NCI-H524 (cell line): ENCODE measurements around the gene CCDC85C.

Source experiments
- DNase-seq, 2 experiments: peaks; one replicate each; lab custom pipeline; 2025; lab: John Stamatoyannopoulos, UW

The CCDC85C gene

GRCh38 chr14:99573000-99573330 lies 31.0 kb downstream of the CCDC85C start:
- peak in 1 of 2 experiments; percentile 68 for DNase-seq

DNA sequence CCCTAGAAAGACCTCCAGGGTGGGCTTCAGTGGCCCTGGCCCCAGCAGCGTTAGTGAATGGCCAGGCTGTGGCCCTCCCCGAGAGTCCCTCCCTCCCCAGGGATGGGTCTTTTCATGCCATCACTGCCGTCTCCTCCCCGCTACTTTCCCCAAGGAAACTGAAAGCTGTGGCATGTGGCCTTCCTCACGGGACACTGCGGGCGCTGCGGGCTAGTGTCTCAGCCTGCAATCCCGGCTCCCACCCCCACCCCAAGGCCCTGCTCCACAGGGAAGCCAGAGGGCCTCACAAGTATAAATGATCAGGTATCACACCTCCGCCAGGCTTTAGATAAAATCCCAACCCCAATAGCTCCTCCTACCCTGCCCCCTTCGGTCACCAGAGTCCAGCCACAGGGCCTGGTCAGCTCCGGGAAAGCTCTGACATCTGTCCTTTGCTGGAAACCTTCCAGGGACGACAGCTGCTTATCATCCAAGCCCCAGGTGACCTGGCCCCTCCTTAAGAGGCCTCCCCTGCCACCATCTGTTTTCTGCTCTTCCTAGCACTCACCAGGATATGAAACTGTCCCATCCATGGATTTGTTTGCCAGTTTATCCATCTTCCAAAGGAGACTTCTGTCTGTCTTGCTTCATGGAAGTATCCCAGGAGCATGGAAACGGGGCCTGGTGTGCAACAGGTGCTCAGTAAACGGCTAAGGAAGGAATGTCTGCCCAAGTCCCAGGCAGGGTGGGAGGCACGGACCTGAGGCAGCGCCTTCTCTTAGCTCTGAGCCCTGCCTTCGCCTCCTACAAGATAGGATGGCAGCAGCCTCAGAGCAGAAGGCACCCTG lies 31.6 kb downstream of the CCDC85C start:
- peak; percentile 50 to 90 for DNase-seq

- DNase-seq, result peak in 1 of 2 experiments; percentile 16
Measured at GRCh38 chr14:99571303-99571986, 32.6 kb downstream of the CCDC85C start.

- no peak for DNase-seq
Measured at GRCh38 chr14:99570544-99571302, 33.3 kb downstream of the CCDC85C start.

- DNase-seq, result peak in 1 of 2 experiments; percentile 19
Measured at GRCh38 chr14:99569725-99570543, 34.1 kb downstream of the CCDC85C start.

- DNase-seq, result peak in 1 of 2 experiments; percentile 76
Measured at GRCh38 chr14:99568567-99569560, 35.1 kb downstream of the CCDC85C start.

- DNase-seq, result no peak
Measured at GRCh38 chr14:99566390-99567354, 37.3 kb downstream of the CCDC85C start.

DNA sequence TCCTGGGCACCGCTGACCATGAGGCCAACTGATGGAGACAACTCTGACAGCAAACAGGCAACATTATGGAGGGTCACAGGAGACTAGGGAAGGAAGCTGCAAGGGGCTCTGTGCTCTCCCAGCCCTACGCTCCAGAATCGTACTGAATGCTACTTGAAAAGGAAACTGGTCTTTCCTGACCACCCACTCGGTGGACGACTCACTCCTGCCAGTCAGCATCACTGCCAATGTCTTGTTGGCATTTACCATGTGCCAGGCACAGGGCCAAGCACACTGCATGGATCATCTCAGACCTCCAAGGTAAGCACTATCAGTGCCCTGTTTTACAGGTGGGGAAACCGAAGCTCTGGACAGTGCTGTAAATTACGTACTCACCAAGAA lies 38.0 kb downstream of the CCDC85C start:
- DNase-seq, result no peak

- no peak for DNase-seq
Measured at GRCh38 chr14:99565383-99565782, 38.6 kb downstream of the CCDC85C start.

DNA sequence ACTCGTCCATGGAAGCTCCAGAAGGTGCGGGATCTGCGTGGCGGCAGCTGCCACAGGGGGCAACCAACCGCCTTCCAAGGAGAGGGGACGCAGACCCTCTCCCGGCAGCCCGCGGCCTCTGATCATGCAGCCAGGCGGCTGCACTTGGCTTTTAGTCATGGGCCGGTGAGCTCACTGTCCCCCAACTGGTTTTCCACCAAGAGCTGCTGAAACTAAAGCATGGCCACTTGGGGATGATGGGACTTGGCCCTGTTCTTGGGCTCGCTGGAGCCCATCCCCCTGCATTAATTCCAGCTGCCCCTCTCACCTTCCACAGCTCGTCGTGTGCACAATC lies 39.1 kb downstream of the CCDC85C start:
- peak in 1 of 2 experiments; percentile 69 for DNase-seq

GRCh38 chr14:99564256-99564925 lies 39.6 kb downstream of the CCDC85C start:
- peak; percentile 70 to 87 for DNase-seq

- peak in 1 of 2 experiments; percentile 67 for DNase-seq
Measured at GRCh38 chr14:99563749-99564129, 40.3 kb downstream of the CCDC85C start.

DNA sequence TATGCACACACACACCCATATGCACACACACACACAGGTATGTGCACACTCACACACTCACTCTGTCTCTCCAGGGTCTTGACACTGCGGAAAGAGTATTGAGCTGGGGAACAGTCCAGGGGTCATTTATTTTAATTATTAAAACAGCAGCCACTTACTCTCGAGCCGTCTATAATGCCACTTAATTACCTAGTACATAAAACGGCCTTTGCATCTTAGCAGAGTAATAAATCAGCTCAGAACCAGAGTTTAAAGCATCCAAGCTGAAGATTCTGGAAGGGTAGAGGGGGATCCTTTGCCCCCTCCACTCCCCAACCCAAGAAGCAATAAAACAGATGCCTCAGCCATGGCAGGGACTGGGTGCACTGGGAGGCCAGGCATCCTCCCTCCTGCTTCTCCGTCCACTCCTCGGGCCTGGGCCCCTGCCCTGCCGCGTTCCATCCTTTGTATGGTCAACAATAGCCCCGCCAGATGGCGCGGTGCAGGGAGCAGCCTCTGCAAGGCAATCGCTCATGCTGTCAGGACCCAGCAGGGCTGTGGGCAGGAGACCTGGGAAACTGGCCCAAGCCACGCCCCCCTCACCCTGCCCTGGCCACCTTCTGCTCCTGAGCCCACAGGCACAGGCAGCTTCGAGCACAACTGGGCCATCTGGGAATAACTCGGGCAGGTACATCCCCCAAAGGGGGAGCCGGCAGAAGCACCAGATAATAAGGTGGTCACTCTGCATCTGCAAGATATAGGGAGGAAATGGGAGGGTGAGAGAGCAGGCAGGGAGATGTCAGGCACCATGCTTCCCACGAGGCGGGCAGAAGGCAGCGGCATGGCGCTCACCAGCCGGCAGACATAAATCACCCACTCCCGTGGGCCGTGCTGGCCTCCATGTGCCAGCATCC lies 40.9 kb downstream of the CCDC85C start:
- peak; percentile 89 to 93 for DNase-seq

- peak in 1 of 2 experiments; percentile 59 for DNase-seq
Measured at GRCh38 chr14:99561864-99562263, 42.1 kb downstream of the CCDC85C start.

DNA sequence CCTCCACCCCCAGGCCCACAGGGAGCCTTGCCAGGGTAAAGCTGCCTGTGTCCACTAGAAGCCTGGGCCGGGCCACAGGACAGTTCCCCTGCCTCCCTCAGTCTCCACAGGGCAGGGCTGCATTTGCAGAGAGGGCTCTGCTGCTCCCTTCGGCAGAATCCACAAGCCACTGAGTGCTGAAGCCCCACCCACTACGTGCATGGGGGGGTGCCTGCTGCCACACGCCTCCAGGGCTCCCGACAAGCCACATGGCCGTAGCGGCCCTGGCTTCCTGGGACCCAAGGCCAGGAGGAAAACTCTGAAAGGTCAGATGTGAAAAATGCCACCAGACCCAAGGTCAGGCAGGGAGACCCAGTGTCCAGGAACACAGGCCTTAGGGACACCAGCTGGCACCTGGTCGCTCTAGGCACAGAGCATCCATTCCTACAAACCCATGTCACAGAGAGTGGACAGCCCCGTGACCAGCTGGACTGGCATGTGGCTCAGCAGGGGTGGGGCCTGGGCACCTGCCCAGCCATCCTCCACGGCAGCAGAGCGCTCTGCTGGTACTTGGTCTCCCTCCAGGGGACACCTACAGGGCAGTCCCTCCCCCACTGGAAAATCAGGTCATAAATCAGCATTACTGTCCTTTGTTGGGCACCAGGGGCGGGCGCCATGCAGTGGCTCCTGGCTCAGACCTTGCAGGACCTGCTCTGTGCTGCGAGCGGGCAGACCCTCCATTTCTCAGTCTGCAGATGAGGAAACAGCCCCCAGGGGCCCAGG lies 42.9 kb downstream of the CCDC85C start:
- DNase-seq, result peak; percentile 81 to 86

GRCh38 chr14:99560403-99560802 lies 43.6 kb downstream of the CCDC85C start:
- DNase-seq, result no peak
